ENCODE data around the gene RASA1. TPM values are rescaled to one million over a fixed set of nuclear protein-coding genes. Genes with fewer than 3 reads are reported as not detected.

Gene RASA1
- total RNA-seq = 10 to 100 TPM; 34.8 to 37.0 TPM

DNA sequence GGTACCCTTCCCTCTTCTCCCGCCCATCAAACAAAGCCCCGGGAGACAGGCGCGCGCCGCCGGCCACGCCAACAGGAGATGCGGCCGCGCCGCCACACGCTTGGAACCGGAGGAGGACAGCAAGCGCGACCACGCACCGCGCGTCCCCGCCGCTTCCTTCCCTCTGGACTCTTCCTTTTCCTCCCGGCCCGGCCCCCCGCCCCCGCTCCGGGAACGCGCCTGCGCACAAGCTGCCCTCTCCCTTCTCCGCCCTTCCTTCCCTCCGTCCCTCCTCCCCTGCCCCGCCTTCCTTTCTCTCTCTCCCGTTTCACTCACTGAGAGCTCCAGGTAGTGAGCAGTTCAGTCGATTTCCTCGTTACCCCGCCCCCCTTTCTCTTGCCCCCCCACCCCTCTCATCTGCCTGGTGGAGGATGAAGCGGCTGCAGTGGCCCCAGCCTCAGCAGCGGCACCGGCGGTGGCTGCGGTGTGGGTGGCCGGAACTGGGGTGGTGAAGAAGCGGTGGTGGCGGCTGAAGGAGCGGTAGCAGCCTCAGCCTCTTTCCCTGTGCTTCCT, at the start of gene RASA1:
RASA1 (plus strand) TSS at position 310 of the 552 bp plus-strand sequence. CDS start 569 bp downstream, outside the sequence.
- ATAC-seq (ENCODE audit: insufficient number of reproducible peaks, low FRiP score, low read depth) (peak; percentile 75), DNase-seq (ENCODE audit: low spot score) (peak; percentile 62)
- Histone ChIP-seq H3K4me1 (ENCODE audit: control insufficient read depth in 1 of 2, low read depth in 2 of 2) (peaks cover 13 to 26% of the 10 kb centered on the region in 2 donors), H3K27ac (peak within 1 kb of the TSS; percentile 88 to 95), H3K27me3 (replicated peaks; ENCODE audit: insufficient read depth) (no peaks in the 10 kb centered on the region), H3K4me3 (peak within 1 kb of the TSS; percentile 98), H3K36me3 (no peaks in the 10 kb centered on the region), H3K9me3 (no peaks in the 10 kb centered on the region)
- TF ChIP-seq, protein P1, sequence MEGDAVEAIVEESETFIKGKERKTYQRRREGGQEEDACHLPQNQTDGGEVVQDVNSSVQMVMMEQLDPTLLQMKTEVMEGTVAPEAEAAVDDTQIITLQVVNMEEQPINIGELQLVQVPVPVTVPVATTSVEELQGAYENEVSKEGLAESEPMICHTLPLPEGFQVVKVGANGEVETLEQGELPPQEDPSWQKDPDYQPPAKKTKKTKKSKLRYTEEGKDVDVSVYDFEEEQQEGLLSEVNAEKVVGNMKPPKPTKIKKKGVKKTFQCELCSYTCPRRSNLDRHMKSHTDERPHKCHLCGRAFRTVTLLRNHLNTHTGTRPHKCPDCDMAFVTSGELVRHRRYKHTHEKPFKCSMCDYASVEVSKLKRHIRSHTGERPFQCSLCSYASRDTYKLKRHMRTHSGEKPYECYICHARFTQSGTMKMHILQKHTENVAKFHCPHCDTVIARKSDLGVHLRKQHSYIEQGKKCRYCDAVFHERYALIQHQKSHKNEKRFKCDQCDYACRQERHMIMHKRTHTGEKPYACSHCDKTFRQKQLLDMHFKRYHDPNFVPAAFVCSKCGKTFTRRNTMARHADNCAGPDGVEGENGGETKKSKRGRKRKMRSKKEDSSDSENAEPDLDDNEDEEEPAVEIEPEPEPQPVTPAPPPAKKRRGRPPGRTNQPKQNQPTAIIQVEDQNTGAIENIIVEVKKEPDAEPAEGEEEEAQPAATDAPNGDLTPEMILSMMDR (IDR thresholded peaks at IDR 0.05) = no peak

DNA sequence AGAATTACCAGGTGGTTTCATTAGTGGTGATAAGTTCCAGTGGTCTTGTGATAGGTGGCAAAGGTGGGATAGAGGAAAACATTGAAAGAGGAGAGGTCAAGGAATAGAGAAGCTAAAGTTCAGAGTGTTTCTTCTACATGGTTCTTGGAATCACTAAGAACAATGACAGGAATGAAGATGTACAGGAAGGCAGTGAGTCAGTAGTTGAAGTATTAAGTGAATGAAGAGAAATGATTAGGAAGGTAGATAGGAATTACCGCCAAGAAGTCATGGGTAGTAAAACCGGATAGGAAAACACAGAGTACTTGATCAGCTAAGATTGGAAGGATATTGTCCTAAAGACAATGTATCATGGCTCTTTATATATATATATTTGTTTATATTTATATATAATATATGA, 37.9 kb upstream of the RASA1 start:
- no peak overlapping the region for H3K4me3 ChIP-seq
- TF ChIP-seq, protein P1 (IDR thresholded peaks at IDR 0.05) = no peak
- ATAC-seq (ENCODE audit: insufficient number of reproducible peaks, low FRiP score, low read depth) = no peak
- no peaks in the 10 kb centered on the region for H3K9me3 ChIP-seq
- H3K27me3 ChIP-seq (replicated peaks; ENCODE audit: insufficient read depth) = no peaks in the 10 kb centered on the region
- no peak overlapping the region for H3K27ac ChIP-seq
- H3K36me3 ChIP-seq = no peaks in the 10 kb centered on the region
- no peaks in the 10 kb centered on the region for H3K4me1 ChIP-seq (ENCODE audit: control insufficient read depth in 1 of 2, low read depth in 2 of 2)
- no peak for DNase-seq (ENCODE audit: low spot score)

DNA sequence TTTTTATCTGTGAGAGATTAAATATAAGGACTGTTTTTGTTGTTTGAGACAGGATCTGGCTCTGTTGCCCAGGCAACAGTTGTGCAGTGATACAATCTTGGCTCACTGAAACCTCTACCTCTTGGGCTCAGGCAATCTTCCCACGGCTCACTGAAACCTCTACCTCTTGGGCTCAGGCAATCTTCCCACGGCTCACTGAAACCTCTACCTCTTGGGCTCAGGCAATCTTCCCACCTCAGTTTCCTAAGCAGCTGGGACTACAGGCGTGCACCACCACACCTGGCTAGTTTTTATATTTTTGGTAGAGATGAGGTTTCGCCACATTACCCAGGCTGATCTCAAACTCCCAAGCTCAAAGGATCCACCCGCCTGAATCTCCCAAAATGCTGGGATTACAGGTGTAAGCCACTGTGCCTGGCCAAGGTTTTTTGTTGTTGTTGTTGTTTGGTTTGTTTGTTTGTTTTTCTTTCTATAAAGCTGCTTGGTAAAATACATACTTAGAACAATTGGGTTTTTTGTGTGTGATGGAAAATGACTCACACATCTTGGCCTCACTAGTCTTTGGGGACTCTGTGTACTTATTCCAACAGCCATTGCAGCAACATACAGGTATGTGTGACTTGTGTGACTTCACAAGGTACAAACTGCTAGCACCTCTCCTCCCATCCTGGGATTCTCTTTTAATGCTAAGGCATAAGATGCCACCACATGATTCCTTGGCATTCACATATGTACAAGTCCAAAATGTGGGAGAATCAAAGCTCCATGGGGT, 36.5 kb upstream of the RASA1 start:
- H3K36me3 ChIP-seq = no peaks in the 10 kb centered on the region
- H3K4me3 ChIP-seq = no peak overlapping the region
- DNase-seq (ENCODE audit: low spot score) = no peak
- H3K4me1 ChIP-seq (ENCODE audit: control insufficient read depth in 1 of 2, low read depth in 2 of 2) = no peaks in the 10 kb centered on the region
- no peaks in the 10 kb centered on the region for H3K27me3 ChIP-seq (replicated peaks; ENCODE audit: insufficient read depth)
- no peak for ATAC-seq (ENCODE audit: insufficient number of reproducible peaks, low FRiP score, low read depth)
- TF ChIP-seq, protein P1 (IDR thresholded peaks at IDR 0.05) = no peak
- no peaks in the 10 kb centered on the region for H3K9me3 ChIP-seq
- no peak overlapping the region for H3K27ac ChIP-seq

DNA sequence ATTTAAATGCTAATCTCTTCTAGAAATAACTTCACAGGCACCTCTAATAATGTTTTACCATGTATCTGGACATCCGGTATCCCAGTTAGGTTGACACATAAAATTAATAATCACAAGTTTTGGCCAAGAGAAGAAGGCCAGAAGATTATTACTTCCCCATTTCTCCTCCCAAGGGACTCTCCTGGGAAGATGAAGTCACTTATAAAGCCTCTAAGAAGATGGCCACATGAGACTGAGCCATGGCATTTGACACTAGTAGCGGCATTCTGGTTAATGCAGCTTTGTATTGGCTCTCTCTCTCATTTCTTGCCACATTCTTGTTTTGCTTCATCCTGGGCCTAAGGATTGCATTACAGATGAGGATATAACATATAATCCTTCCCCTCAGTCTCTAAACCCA, 34.5 kb upstream of the RASA1 start:
- DNase-seq (ENCODE audit: low spot score) (no peak), ATAC-seq (ENCODE audit: insufficient number of reproducible peaks, low FRiP score, low read depth) (no peak)
- TF ChIP-seq, protein P1 (IDR thresholded peaks at IDR 0.05) = no peak
- Histone ChIP-seq H3K36me3 (no peaks in the 10 kb centered on the region), H3K4me1 (ENCODE audit: control insufficient read depth in 1 of 2, low read depth in 2 of 2) (no peaks in the 10 kb centered on the region), H3K27me3 (replicated peaks; ENCODE audit: insufficient read depth) (no peaks in the 10 kb centered on the region), H3K9me3 (no peaks in the 10 kb centered on the region), H3K27ac (no peak overlapping the region), H3K4me3 (no peak overlapping the region)

DNA sequence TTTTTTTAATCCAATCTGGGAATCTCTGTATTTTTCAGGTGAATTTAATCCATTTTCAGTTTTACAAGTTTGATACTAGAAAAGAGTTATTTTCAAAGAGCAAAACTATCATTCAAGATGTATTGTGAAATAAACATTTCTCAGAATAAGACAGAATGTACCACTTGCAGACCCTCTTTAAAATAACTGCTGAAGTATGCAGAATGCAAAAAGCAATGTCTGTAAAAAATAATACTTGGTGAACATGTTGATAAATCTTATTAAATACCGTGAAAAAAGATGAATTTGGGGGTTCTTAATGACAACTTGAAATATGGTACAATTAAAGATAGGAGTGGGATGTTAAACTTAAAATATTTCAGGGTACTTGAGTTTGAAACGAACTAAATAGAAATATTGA, 26.1 kb upstream of the RASA1 start:
- ATAC-seq (ENCODE audit: insufficient number of reproducible peaks, low FRiP score, low read depth) = no peak
- TF ChIP-seq, protein P1 (IDR thresholded peaks at IDR 0.05) = no peak
- no peak overlapping the region for H3K4me3 ChIP-seq

More for the DNA sequence above, 26.1 kb upstream of the RASA1 start:
- Histone ChIP-seq H3K4me1 (ENCODE audit: control insufficient read depth in 1 of 2, low read depth in 2 of 2) (no peaks in the 10 kb centered on the region), H3K36me3 (no peaks in the 10 kb centered on the region), H3K27me3 (replicated peaks; ENCODE audit: insufficient read depth) (no peaks in the 10 kb centered on the region), H3K9me3 (no peaks in the 10 kb centered on the region), H3K27ac (no peak overlapping the region)
- no peak for DNase-seq (ENCODE audit: low spot score)
